ENCODE measurements around the gene MAD1L1. TPM values are rescaled to one million over a fixed set of nuclear protein-coding genes. Genes with fewer than 3 reads are reported as not detected.
A peak's percentile ranks its signal among the peaks of the same experiment; 100 is the strongest.

MAD1L1 gene
- total and polyA plus RNA-seq, 7 experiments from 2014 or later, result 112 to 314 (median 136) TPM

DNA sequence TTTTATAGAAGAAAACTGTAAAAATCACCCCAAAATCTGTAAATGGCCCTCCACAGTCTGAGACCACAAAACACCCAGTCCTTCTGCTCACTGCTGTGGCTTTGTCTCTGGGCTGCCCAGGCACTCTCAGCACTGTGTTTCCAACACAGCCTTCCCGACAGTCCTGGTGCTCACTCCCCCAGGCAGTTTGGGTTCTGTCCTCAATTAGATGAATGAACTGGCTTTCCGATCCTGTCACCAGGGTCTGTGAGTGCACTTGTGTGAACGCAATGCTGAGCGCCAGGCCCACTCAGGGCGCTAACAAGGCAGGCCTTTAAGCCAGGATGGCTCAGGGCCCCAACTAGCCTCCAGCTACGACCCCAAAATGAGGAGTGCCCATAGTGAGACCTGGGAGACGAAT is 3.3 kb downstream of the MAD1L1 start:
- peaks cover 0 to 23% (median 4%) of the 10 kb centered on the region in 5 donors for H3K36me3 Mint-ChIP-seq
- ChIA-PET CTCF (no interaction called here), POLR2A (no interaction called here)
- H3K27me3 Mint-ChIP-seq, result no peaks in the 10 kb centered on the region
- peak overlapping the region in 4 of 10 donors; percentile 21 to 95 (median 56) for H3K4me3 Mint-ChIP-seq
- intact Hi-C loops (cut with micrococcal nuclease), result no loop called here
- H3K9me3 Mint-ChIP-seq, result peaks cover 0 to 2% (median 0%) of the 10 kb centered on the region in 11 donors
- DNase-seq (no peak), ATAC-seq (no peak)
- peak overlapping the region in 1 of 9 donors; percentile 51 for H3K27ac Mint-ChIP-seq
- Histone ChIP-seq H3K4me1 (ENCODE audit: control insufficient read depth in 2 of 2, insufficient read depth in 2 of 2, low read length in 2 of 2) (peaks cover 13 to 27% of the 10 kb centered on the region in 2 donors), H3K27ac (ENCODE audit: low read depth, low read length) (no peak overlapping the region), H3K27me3 (ENCODE audit: control insufficient read depth in 2 of 2, insufficient read depth in 2 of 2, low read length in 2 of 2) (no peaks in the 10 kb centered on the region), H3K4me3 (ENCODE audit: low read length) (no peak overlapping the region), H3K36me3 (ENCODE audit: control insufficient read depth in 2 of 3, insufficient read depth in 3 of 3, low read length in 3 of 3) (peaks cover 0 to 58% (median 0%) of the 10 kb centered on the region in 3 experiments), H3K9me3 (ENCODE audit: control insufficient read depth in 2 of 3, low read length in 3 of 3) (no peaks in the 10 kb centered on the region)
- H3K4me1 Mint-ChIP-seq, result peaks cover 16 to 51% (median 28%) of the 10 kb centered on the region in 7 donors

DNA sequence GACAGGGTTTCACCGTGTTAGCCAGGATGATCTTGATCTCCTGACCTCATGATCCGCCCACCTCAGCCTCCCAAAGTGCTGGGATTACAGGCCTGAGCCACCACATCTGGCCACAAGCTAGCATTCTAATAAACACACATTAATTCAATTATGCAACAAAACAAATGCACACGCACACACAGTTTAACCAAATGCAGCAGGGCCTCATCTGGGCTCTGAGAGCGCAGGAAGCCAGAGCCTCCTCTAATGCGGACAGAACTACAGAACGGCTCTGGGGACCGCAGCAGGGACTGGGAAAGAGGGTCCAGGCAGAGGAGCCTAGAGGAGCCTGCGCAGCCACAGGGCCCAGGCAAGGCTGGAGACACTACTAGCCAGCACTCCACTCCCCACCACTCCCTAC is 3.8 kb downstream of the MAD1L1 start:
- Mint-ChIP-seq H3K4me3 (peak overlapping the region in 1 of 10 donors; percentile 34), H3K36me3 (peaks cover 4 to 27% (median 7%) of the 10 kb centered on the region in 5 donors), H3K27me3 (no peaks in the 10 kb centered on the region), H3K27ac (peak overlapping the region in 1 of 9 donors; percentile 13), H3K4me1 (peaks cover 16 to 46% (median 32%) of the 10 kb centered on the region in 7 donors), H3K9me3 (peaks cover 0 to 2% (median 0%) of the 10 kb centered on the region in 11 donors)
- H3K4me1 ChIP-seq (ENCODE audit: control insufficient read depth in 2 of 2, insufficient read depth in 2 of 2, low read length in 2 of 2), result peaks cover 13 to 27% of the 10 kb centered on the region in 2 donors
- H3K9me3 ChIP-seq (ENCODE audit: control insufficient read depth in 2 of 3, low read length in 3 of 3), result no peaks in the 10 kb centered on the region
- intact Hi-C loops (cut with micrococcal nuclease), result no loop called here
- POLR2A ChIA-PET, result interaction anchor here (1.2 kb wide), 1 partner anchor 11 kb away, joined by 3 read pairs; no protein-coding TSS in a partner anchor
- no peak overlapping the region for H3K27ac ChIP-seq (ENCODE audit: low read depth, low read length)
- no peak for ATAC-seq
- no peak overlapping the region for H3K4me3 ChIP-seq (ENCODE audit: low read length)
- peaks cover 0 to 63% (median 0%) of the 10 kb centered on the region in 3 experiments for H3K36me3 ChIP-seq (ENCODE audit: control insufficient read depth in 2 of 3, insufficient read depth in 3 of 3, low read length in 3 of 3)
- H3K27me3 ChIP-seq (ENCODE audit: control insufficient read depth in 2 of 2, insufficient read depth in 2 of 2, low read length in 2 of 2), result no peaks in the 10 kb centered on the region
- DNase-seq, result no peak
- CTCF ChIA-PET, result interaction anchor here (0.7 kb wide), 1 partner anchor 363 kb away, joined by 3 read pairs; no protein-coding TSS in a partner anchor

DNA sequence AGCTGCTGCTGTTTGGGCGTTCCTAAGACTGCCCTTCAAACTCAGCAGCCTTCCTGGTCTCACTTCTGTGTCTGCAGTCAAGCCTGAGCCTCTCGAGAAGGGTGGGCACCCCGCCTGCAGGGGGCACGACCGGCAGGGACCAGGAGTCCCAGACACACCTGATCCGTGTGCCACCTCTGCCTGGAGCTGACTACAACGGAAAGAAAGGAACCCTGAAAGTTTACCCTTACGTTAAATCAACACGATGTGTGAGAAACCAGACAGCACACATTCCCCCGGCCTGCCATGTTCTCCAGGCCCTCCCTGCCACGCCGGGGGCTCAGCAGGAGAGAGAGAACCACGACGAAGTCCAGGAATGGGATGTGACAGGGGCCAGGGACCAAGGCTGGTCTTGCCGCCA is 5.0 kb downstream of the MAD1L1 start:
- no peak for DNase-seq
- peaks cover 0 to 2% (median 0%) of the 10 kb centered on the region in 11 donors for H3K9me3 Mint-ChIP-seq
- H3K4me1 Mint-ChIP-seq, result peaks cover 13 to 38% (median 24%) of the 10 kb centered on the region in 7 donors
- ChIA-PET CTCF (no interaction called here), POLR2A (interaction anchor here (1.2 kb wide), 1 partner anchor 12 kb away, joined by 3 read pairs; no protein-coding TSS in a partner anchor)
- H3K4me1 ChIP-seq (ENCODE audit: control insufficient read depth in 2 of 2, insufficient read depth in 2 of 2, low read length in 2 of 2), result peaks cover 13 to 19% of the 10 kb centered on the region in 2 donors
- no peak for ATAC-seq
- H3K4me3 ChIP-seq (ENCODE audit: low read length), result no peak overlapping the region
- intact Hi-C loops (cut with micrococcal nuclease), result no loop called here
- H3K9me3 ChIP-seq (ENCODE audit: control insufficient read depth in 2 of 3, low read length in 3 of 3), result no peaks in the 10 kb centered on the region
- H3K27ac Mint-ChIP-seq, result no peak overlapping the region
- no peaks in the 10 kb centered on the region for H3K27me3 Mint-ChIP-seq
- no peak overlapping the region for H3K4me3 Mint-ChIP-seq
- H3K36me3 Mint-ChIP-seq, result peaks cover 4 to 29% (median 7%) of the 10 kb centered on the region in 5 donors
- H3K27ac ChIP-seq (ENCODE audit: low read depth, low read length), result no peak overlapping the region
- no peaks in the 10 kb centered on the region for H3K27me3 ChIP-seq (ENCODE audit: control insufficient read depth in 2 of 2, insufficient read depth in 2 of 2, low read length in 2 of 2)
- peaks cover 0 to 72% (median 0%) of the 10 kb centered on the region in 3 experiments for H3K36me3 ChIP-seq (ENCODE audit: control insufficient read depth in 2 of 3, insufficient read depth in 3 of 3, low read length in 3 of 3)

DNA sequence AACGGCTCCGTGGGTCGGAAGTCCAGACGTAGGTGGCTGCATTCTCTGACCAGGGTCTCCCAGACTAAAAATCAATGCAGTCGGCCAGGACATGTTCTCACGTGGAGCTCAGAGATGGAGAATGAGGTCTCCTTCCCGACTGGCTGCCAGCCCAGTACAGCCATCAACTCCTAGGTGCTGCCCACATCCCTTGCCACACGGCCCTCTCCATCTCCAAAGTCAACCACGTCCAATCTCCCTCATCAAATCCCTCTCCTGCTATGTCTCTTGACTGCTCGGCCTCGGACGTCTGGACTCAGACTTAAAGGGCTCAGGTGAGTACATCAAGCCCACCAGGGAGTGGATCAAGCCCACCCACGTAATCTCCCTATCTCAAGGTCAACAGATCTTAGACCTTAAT is 6.9 kb downstream of the MAD1L1 start:
- H3K4me1 ChIP-seq (ENCODE audit: control insufficient read depth in 2 of 2, insufficient read depth in 2 of 2, low read length in 2 of 2), result peaks cover 6 to 14% of the 10 kb centered on the region in 2 donors
- intact Hi-C loops (cut with micrococcal nuclease), result no loop called here
- CTCF ChIA-PET, result interaction anchor here (0.6 kb wide), 1 partner anchor 9 kb away, joined by 3 read pairs; no protein-coding TSS in a partner anchor
- H3K36me3 ChIP-seq (ENCODE audit: control insufficient read depth in 2 of 3, insufficient read depth in 3 of 3, low read length in 3 of 3), result peaks cover 0 to 80% (median 0%) of the 10 kb centered on the region in 3 experiments
- H3K4me3 ChIP-seq (ENCODE audit: low read length), result no peak overlapping the region
- ATAC-seq (no peak), DNase-seq (no peak)
- Mint-ChIP-seq H3K4me3 (peak overlapping the region in 1 of 10 donors; percentile 56), H3K27ac (no peak overlapping the region), H3K9me3 (peaks cover 0 to 2% (median 0%) of the 10 kb centered on the region in 11 donors), H3K36me3 (peaks cover 4 to 32% (median 8%) of the 10 kb centered on the region in 5 donors), H3K4me1 (peaks cover 5 to 29% (median 15%) of the 10 kb centered on the region in 7 donors), H3K27me3 (no peaks in the 10 kb centered on the region)
- no peaks in the 10 kb centered on the region for H3K27me3 ChIP-seq (ENCODE audit: control insufficient read depth in 2 of 2, insufficient read depth in 2 of 2, low read length in 2 of 2)
- POLR2A ChIA-PET, result no interaction called here
- H3K27ac ChIP-seq (ENCODE audit: low read depth, low read length), result no peak overlapping the region
- H3K9me3 ChIP-seq (ENCODE audit: control insufficient read depth in 2 of 3, low read length in 3 of 3), result no peaks in the 10 kb centered on the region

DNA sequence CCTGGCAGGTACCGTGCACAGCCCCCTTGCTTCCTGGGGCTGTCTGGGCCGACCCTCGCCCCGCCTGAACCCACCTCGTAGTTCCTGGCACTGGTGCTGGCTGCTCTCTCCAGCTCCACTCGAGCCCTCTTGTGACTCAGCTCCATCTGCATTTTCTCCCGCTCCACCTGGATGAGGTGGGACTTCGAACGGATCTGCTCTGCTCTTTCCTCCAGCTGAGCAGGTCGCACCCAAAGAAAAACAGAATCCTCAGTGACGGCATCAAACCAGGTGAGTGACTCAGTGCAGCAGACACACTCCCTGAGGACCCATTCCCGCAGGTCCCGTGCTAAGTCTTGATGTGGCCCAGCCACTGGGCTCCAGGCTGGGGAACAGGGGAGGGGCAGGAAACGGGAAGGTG is 7.4 kb downstream of the MAD1L1 start:
- H3K36me3 Mint-ChIP-seq, result peaks cover 4 to 36% (median 8%) of the 10 kb centered on the region in 5 donors
- ChIA-PET CTCF (no interaction called here), POLR2A (no interaction called here)
- no peaks in the 10 kb centered on the region for H3K27me3 ChIP-seq (ENCODE audit: control insufficient read depth in 2 of 2, insufficient read depth in 2 of 2, low read length in 2 of 2)
- no peak overlapping the region for H3K27ac Mint-ChIP-seq
- no peaks in the 10 kb centered on the region for H3K27me3 Mint-ChIP-seq
- H3K9me3 Mint-ChIP-seq, result peaks cover 0 to 2% (median 0%) of the 10 kb centered on the region in 11 donors
- no peak overlapping the region for H3K4me3 ChIP-seq (ENCODE audit: low read length)
- no peak for DNase-seq
- peaks cover 0 to 85% (median 0%) of the 10 kb centered on the region in 3 experiments for H3K36me3 ChIP-seq (ENCODE audit: control insufficient read depth in 2 of 3, insufficient read depth in 3 of 3, low read length in 3 of 3)
- intact Hi-C loops (cut with micrococcal nuclease), result no loop called here
- no peak for ATAC-seq
- no peaks in the 10 kb centered on the region for H3K9me3 ChIP-seq (ENCODE audit: control insufficient read depth in 2 of 3, low read length in 3 of 3)
- H3K4me1 ChIP-seq (ENCODE audit: control insufficient read depth in 2 of 2, insufficient read depth in 2 of 2, low read length in 2 of 2), result peaks cover 5 to 9% of the 10 kb centered on the region in 2 donors
- no peak overlapping the region for H3K27ac ChIP-seq (ENCODE audit: low read depth, low read length)
- peaks cover 0 to 28% (median 12%) of the 10 kb centered on the region in 7 donors for H3K4me1 Mint-ChIP-seq
- H3K4me3 Mint-ChIP-seq, result no peak overlapping the region

DNA sequence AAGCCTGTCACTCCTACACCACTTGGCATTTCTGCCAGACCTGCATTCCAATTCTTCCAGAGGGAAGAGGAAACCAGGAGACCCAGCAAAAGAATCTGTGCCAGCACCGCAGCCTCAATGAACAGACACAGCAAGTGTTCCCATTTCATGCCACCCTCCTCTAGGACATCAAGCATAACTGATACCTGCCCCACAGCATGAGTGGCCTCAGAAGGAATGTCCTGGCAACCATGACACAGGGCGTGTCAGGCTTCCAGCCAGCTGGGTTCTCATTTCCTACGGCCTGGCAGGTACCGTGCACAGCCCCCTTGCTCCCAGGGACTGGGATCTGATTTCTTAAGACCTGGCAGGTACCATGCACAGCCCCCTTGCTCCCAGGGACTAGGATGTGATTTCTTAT is 7.8 kb downstream of the MAD1L1 start:
- Histone ChIP-seq H3K36me3 (ENCODE audit: control insufficient read depth in 2 of 3, insufficient read depth in 3 of 3, low read length in 3 of 3) (peaks cover 0 to 85% (median 0%) of the 10 kb centered on the region in 3 experiments), H3K27me3 (ENCODE audit: control insufficient read depth in 2 of 2, insufficient read depth in 2 of 2, low read length in 2 of 2) (no peaks in the 10 kb centered on the region), H3K9me3 (ENCODE audit: control insufficient read depth in 2 of 3, low read length in 3 of 3) (no peaks in the 10 kb centered on the region), H3K27ac (ENCODE audit: low read depth, low read length) (no peak overlapping the region), H3K4me3 (ENCODE audit: low read length) (no peak overlapping the region), H3K4me1 (ENCODE audit: control insufficient read depth in 2 of 2, insufficient read depth in 2 of 2, low read length in 2 of 2) (peaks cover 1 to 5% of the 10 kb centered on the region in 2 donors)
- no peaks in the 10 kb centered on the region for H3K27me3 Mint-ChIP-seq
- peaks cover 4 to 34% (median 8%) of the 10 kb centered on the region in 5 donors for H3K36me3 Mint-ChIP-seq
- H3K4me1 Mint-ChIP-seq, result peaks cover 0 to 24% (median 10%) of the 10 kb centered on the region in 7 donors
- DNase-seq, result no peak
- peaks cover 0 to 2% (median 0%) of the 10 kb centered on the region in 11 donors for H3K9me3 Mint-ChIP-seq
- intact Hi-C loops (cut with micrococcal nuclease), result no loop called here
- no peak overlapping the region for H3K4me3 Mint-ChIP-seq
- no peak for ATAC-seq
- H3K27ac Mint-ChIP-seq, result no peak overlapping the region
- ChIA-PET POLR2A (no interaction called here), CTCF (no interaction called here)

DNA sequence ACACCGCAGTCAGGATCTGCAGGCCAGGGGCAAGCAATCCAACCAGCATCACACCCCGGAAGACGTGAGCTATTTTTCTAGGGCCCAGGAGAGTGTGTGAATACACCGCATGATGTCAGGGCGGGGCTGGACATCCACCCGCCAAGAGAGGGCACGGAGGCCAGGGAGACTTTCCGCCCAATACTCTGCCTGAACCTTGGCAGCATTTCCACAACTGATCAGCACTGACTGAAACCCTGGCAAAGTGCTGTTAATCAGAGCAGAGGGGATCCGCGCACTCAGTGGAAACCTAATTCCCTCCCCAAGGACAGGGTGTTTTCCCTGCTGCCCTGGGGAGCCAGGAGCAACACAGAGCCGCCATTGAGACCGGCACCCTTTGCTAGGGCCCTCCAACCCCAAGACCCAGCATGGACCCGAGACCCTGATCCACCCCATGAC is 8.2 kb downstream of the MAD1L1 start:
- DNase-seq (no peak), ATAC-seq (no peak)
- Mint-ChIP-seq H3K27ac (peak overlapping the region in 1 of 9 donors; percentile 75), H3K9me3 (peaks cover 0 to 2% (median 0%) of the 10 kb centered on the region in 11 donors), H3K4me3 (no peak overlapping the region), H3K27me3 (no peaks in the 10 kb centered on the region), H3K36me3 (peaks cover 4 to 31% (median 8%) of the 10 kb centered on the region in 5 donors), H3K4me1 (peaks cover 0 to 20% (median 6%) of the 10 kb centered on the region in 7 donors)
- H3K27me3 ChIP-seq (ENCODE audit: control insufficient read depth in 2 of 2, insufficient read depth in 2 of 2, low read length in 2 of 2), result no peaks in the 10 kb centered on the region
- peaks cover 0 to 85% (median 0%) of the 10 kb centered on the region in 3 experiments for H3K36me3 ChIP-seq (ENCODE audit: control insufficient read depth in 2 of 3, insufficient read depth in 3 of 3, low read length in 3 of 3)
- CTCF ChIA-PET, result no interaction called here
- no peak overlapping the region for H3K27ac ChIP-seq (ENCODE audit: low read depth, low read length)
- POLR2A ChIA-PET, result no interaction called here
- intact Hi-C loops (cut with micrococcal nuclease), result no loop called here
- H3K4me1 ChIP-seq (ENCODE audit: control insufficient read depth in 2 of 2, insufficient read depth in 2 of 2, low read length in 2 of 2), result peaks cover 0 to 1% of the 10 kb centered on the region in 2 donors
- H3K4me3 ChIP-seq (ENCODE audit: low read length), result no peak overlapping the region
- no peaks in the 10 kb centered on the region for H3K9me3 ChIP-seq (ENCODE audit: control insufficient read depth in 2 of 3, low read length in 3 of 3)
